Measurements from ENCODE around the gene RPA3.
"Not testable (repeated sequence)": the region's sequence is repeated elsewhere in the genome, so short reads cannot be mapped to it uniquely, and the experiment has no call there.

Gene RPA3

DNA sequence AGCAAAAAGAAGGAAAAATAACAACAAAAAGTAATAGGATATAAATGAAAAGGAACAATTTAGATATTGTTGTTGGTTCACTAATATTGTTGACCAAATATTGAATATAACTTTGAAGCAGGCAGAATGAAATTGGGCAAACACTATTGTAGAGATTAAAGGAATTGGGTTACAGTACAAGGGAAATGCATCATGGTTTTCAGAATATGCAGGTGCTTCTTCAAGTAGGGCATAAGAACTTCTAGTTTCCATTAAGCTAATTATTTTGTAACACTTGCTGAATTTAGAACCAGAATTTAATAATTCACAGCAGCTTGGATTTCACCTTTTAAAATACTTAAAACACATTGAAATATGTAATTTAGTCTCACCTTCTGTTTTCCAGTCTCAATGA, 36.5 kb downstream of the RPA3 start:
- Histone ChIP-seq H3K27me3 (ENCODE audit: insufficient read depth, low read length, poor library complexity) (no peaks in the 10 kb centered on the region), H4K20me1 (ENCODE audit: insufficient read depth, low read length) (no peaks in the 10 kb centered on the region), H3K4me2 (ENCODE audit: insufficient read depth, low read length) (peak overlapping the region; percentile 43), H3K27ac (ENCODE audit: low read length) (peak overlapping the region; percentile 37), H2AFZ (ENCODE audit: low read depth, low read length) (no peak overlapping the region; the same call in 1 of the 2 replicates), H3K9ac (ENCODE audit: low read depth, low read length) (no peak overlapping the region), H3K9me3 (ENCODE audit: insufficient read depth, low read length, severe bottlenecking) (no peaks in the 10 kb centered on the region), H3K4me1 (ENCODE audit: insufficient read depth, low read length) (peaks cover 20% of the 10 kb centered on the region), H3K4me3 (ENCODE audit: low read depth in 1 of 2, low read length in 2 of 2) (no peak overlapping the region), H3K36me3 (ENCODE audit: insufficient read depth, low read length) (peaks cover 3% of the 10 kb centered on the region; the same call in 1 of the 2 replicates), H3K79me2 (ENCODE audit: insufficient read depth, low read length) (no peaks in the 10 kb centered on the region)
- DNase-seq: no peak
- no peak for TF ChIP-seq EZH2 (IDR thresholded peaks at IDR 0.05; ENCODE audit: borderline replicate concordance, low read depth, low read length, severe bottlenecking)
- TF ChIP-seq, protein P1, sequence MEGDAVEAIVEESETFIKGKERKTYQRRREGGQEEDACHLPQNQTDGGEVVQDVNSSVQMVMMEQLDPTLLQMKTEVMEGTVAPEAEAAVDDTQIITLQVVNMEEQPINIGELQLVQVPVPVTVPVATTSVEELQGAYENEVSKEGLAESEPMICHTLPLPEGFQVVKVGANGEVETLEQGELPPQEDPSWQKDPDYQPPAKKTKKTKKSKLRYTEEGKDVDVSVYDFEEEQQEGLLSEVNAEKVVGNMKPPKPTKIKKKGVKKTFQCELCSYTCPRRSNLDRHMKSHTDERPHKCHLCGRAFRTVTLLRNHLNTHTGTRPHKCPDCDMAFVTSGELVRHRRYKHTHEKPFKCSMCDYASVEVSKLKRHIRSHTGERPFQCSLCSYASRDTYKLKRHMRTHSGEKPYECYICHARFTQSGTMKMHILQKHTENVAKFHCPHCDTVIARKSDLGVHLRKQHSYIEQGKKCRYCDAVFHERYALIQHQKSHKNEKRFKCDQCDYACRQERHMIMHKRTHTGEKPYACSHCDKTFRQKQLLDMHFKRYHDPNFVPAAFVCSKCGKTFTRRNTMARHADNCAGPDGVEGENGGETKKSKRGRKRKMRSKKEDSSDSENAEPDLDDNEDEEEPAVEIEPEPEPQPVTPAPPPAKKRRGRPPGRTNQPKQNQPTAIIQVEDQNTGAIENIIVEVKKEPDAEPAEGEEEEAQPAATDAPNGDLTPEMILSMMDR (IDR thresholded peaks at IDR 0.05; ENCODE audit: borderline replicate concordance, extremely low read depth, low read length, poor library complexity, severe bottlenecking): no peak
- ATAC-seq (ENCODE audit: insufficient read depth, low read depth): no peak

DNA sequence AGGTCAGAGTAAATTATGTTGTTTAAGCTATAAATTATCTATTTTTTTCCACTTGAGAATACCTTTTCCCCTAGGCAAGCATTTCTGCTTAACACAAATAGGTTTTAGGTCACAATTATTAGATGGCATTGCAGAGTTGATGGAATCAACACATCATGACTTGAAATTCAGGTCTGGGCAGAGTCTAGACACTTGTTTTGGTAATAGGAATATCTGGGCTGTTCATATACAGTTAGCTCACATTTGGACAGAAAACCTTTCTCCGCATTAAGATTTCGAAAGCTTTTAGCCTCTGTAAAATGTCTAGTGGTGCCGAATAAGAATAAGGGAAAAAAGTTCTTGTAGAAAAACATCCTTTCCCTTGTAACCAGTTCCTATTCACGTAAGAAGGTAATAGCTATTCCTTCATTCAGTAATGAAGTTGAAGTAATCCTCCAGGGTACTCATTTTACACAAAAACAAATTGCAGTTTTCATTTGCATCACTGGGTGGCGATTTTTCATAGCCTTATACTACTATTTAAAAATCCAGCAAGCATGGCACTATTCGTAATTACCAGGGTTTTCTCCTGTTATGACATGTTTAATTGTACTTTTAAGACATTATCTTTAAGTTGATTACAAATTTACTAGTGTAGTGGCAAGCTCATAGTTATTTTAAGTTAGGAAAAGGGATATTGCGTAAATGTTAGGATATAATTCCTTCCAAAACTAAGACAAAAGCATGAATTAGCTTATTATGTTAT, 37.0 kb downstream of the RPA3 start:
- no peak overlapping the region for H3K4me3 ChIP-seq (ENCODE audit: low read depth in 1 of 2, low read length in 2 of 2)
- no peaks in the 10 kb centered on the region for H3K9me3 ChIP-seq (ENCODE audit: insufficient read depth, low read length, severe bottlenecking)
- H3K27me3 ChIP-seq (ENCODE audit: insufficient read depth, low read length, poor library complexity): no peaks in the 10 kb centered on the region
- no peak overlapping the region for H3K9ac ChIP-seq (ENCODE audit: low read depth, low read length)
- H3K27ac ChIP-seq (ENCODE audit: low read length): peak overlapping the region; percentile 56
- peak; percentile 53 for DNase-seq
- peak overlapping the region; percentile 68 for H2AFZ ChIP-seq (ENCODE audit: low read depth, low read length)
- H4K20me1 ChIP-seq (ENCODE audit: insufficient read depth, low read length): no peaks in the 10 kb centered on the region
- ATAC-seq (ENCODE audit: insufficient read depth, low read depth): peak; percentile 85
- TF ChIP-seq, protein P1 (IDR thresholded peaks at IDR 0.05; ENCODE audit: borderline replicate concordance, extremely low read depth, low read length, poor library complexity, severe bottlenecking): peak; percentile 80
- TF ChIP-seq EZH2 (IDR thresholded peaks at IDR 0.05; ENCODE audit: borderline replicate concordance, low read depth, low read length, severe bottlenecking): no peak
- peak overlapping the region; percentile 43 for H3K4me2 ChIP-seq (ENCODE audit: insufficient read depth, low read length)
- H3K36me3 ChIP-seq (ENCODE audit: insufficient read depth, low read length): peaks cover 3% of the 10 kb centered on the region; the same call in 1 of the 2 replicates
- H3K4me1 ChIP-seq (ENCODE audit: insufficient read depth, low read length): peaks cover 20% of the 10 kb centered on the region
- H3K79me2 ChIP-seq (ENCODE audit: insufficient read depth, low read length): no peaks in the 10 kb centered on the region

- H3K9me3 ChIP-seq (ENCODE audit: insufficient read depth, low read length, severe bottlenecking); H3K9ac ChIP-seq (ENCODE audit: low read depth, low read length); DNase-seq; H3K4me2 ChIP-seq (ENCODE audit: insufficient read depth, low read length); H3K27me3 ChIP-seq (ENCODE audit: insufficient read depth, low read length, poor library complexity); H3K27ac ChIP-seq (ENCODE audit: low read length); H2AFZ ChIP-seq (ENCODE audit: low read depth, low read length); H4K20me1 ChIP-seq (ENCODE audit: insufficient read depth, low read length); H3K4me3 ChIP-seq (ENCODE audit: low read depth in 1 of 2, low read length in 2 of 2); H3K79me2 ChIP-seq (ENCODE audit: insufficient read depth, low read length): not testable (repeated sequence)
- Histone ChIP-seq H3K36me3 (ENCODE audit: insufficient read depth, low read length) (peaks cover 12% of the 10 kb centered on the region), H3K4me1 (ENCODE audit: insufficient read depth, low read length) (peaks cover 20% of the 10 kb centered on the region)
- 0 out of 3 replicates have a peak, but pooled peaks have one; percentile 39 for ATAC-seq (ENCODE audit: insufficient read depth, low read depth)
These were observed 38.8 kb downstream of the RPA3 start for GRCh38 chr7:7679640-7680039.

DNA sequence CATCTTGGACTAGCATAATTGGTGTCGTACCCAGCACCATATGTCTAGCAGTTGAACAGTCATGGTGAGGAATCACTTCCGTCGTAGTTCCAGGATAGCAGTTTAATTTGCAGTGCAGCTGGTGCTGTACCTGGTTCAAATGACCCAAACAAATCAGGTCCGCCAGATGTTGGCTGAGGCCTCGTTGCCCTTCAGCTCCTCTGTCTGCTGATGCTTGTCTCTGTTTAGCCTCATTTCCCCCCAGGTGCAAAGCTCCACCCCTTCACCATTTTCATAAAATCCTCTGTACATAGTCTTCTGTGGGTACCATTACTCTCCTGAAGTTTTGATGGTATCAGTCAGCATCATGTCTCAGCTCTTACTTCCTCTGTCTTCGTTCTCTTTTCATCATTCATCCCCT, 42.7 kb downstream of the RPA3 start:
- H4K20me1 ChIP-seq (ENCODE audit: insufficient read depth, low read length): no peaks in the 10 kb centered on the region
- no peaks in the 10 kb centered on the region for H3K79me2 ChIP-seq (ENCODE audit: insufficient read depth, low read length)
- DNase-seq (no peak), ATAC-seq (ENCODE audit: insufficient read depth, low read depth) (peak; percentile 22; the same call in 1 of the 3 replicates)
- H3K9me3 ChIP-seq (ENCODE audit: insufficient read depth, low read length, severe bottlenecking): no peaks in the 10 kb centered on the region
- no peak overlapping the region for H3K27ac ChIP-seq (ENCODE audit: low read length)
- no peak overlapping the region for H2AFZ ChIP-seq (ENCODE audit: low read depth, low read length)
- TF ChIP-seq, protein P1 (IDR thresholded peaks at IDR 0.05; ENCODE audit: borderline replicate concordance, extremely low read depth, low read length, poor library complexity, severe bottlenecking): no peak
- no peak for TF ChIP-seq EZH2 (IDR thresholded peaks at IDR 0.05; ENCODE audit: borderline replicate concordance, low read depth, low read length, severe bottlenecking)
- H3K4me1 ChIP-seq (ENCODE audit: insufficient read depth, low read length): no peaks in the 10 kb centered on the region
- no peak overlapping the region for H3K4me3 ChIP-seq (ENCODE audit: low read depth in 1 of 2, low read length in 2 of 2)
- no peak overlapping the region for H3K9ac ChIP-seq (ENCODE audit: low read depth, low read length)
- no peaks in the 10 kb centered on the region for H3K27me3 ChIP-seq (ENCODE audit: insufficient read depth, low read length, poor library complexity)
- no peak overlapping the region for H3K4me2 ChIP-seq (ENCODE audit: insufficient read depth, low read length)
- peaks cover 12% of the 10 kb centered on the region for H3K36me3 ChIP-seq (ENCODE audit: insufficient read depth, low read length)
